Erythroblast (primary cell): ENCODE measurements around the gene TMEM62.
"Not testable (repeated sequence)": the region's sequence is repeated elsewhere in the genome, so short reads cannot be mapped to it uniquely, and the experiment has no call there.

Source experiments
- DNase-seq, 2 experiments: peaks; one replicate each; lab custom pipeline; 2025; lab: John Stamatoyannopoulos, UW
- GATA1 ChIP-seq: IDR thresholded peaks from 2 replicates; pipeline ENCODE4 v1.6.1; 2011; ENCODE audit warnings: low read depth, mild to moderate bottlenecking, control low read depth, low read length, moderate library complexity
- POLR2A ChIP-seq: IDR thresholded peaks from 2 replicates; pipeline ENCODE4 v1.6.1; 2011; ENCODE audit warnings: mild to moderate bottlenecking, low read length

Gene TMEM62

DNA sequence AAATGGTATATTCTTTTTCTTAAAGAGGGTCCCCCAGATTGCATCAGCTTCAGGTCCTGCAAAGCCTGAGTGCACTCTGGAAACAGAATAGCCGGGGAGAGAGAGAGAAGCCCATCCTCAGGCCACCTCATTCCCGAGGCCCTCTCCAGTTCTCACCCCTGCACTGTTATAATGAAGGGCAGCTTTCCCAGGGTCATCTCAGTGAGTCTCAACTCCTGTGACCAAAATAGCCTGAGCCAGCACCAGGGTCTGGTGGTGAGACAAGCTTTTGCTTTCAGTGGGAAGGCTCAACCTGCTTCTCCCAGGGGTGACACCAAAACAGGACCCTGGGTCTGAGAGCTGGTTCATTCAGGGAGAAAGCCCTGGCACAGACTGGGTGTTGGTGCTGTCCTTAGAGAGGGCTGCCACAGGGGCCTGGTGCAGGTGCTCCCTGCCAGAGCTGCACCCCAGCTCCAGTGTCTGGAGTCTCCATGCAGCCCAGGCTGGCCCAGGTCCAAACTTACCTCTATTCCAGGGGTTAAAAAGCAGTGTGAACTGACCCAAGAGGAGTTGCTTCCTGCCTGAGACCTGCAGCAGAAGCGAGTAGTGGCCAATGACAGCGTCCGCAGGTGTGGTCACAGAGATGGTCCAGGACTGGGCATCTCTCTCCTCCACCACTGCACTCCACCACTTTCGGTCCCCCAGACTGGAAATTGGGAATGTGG, 81.4 kb downstream of the TMEM62 start:
- DNase-seq: no peak
- TF ChIP-seq POLR2A (peak; percentile 5), GATA1 (no peak)

DNA sequence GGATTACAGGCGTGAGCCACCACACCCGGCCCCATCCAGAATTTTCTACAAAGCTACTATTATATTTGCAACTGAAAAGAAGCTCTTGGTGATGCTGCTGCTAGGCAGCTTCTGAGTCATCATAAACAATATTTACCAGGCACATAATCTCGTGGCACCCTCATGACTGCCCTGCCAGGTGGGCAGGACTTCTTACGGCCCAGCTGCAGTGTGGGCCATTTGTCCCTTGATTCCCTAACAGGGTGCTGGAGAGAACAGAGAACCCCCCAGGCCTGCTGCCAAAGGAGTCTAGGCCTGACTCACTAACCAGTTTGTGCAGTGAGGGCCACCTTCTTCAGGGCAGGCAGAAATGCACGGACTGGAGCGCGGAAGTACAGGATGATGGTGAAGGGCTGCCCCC, 82.6 kb downstream of the TMEM62 start:
- TF ChIP-seq POLR2A (no peak), GATA1 (no peak)

GRCh38 chr15:43218908-43219706, 85.7 kb downstream of the TMEM62 start:
- DNase-seq: peak; percentile 93 to 94
- TF ChIP-seq GATA1 (no peak), POLR2A (peak; percentile 45)

More for the DNA sequence above, 82.6 kb downstream of the TMEM62 start:
- DNase-seq: no peak

GRCh38 chr15:43219929-43220928, 86.8 kb downstream of the TMEM62 start:
- TF ChIP-seq POLR2A (peak; percentile 57), GATA1 (no peak)
- peak; percentile 66 to 86 for DNase-seq

DNA sequence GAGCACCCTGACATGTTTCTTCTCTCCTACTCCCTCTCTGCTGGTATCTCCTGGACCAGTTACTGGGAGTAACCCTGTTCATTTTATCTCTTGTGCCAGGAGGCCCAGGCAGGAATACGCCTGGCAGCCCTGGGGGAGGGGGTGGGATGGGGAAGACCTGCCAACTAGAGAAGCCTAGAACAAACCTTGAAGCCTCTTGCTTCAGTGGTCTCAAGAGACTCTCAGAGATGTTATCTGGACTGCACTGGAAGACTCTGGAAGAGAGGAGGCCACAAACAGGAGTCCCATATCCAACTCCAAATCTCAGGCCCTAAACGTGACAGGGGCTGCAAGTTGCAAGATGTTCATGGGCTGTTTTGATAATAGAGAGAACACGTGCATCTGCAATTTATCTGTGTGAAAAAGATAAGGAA, 87.6 kb downstream of the TMEM62 start, which contains the start of gene EPB42:
Gene EPB42 (minus strand): TSS at position 28 of the 413 bp plus-strand sequence. CDS start 193 bp downstream, outside the sequence.
- DNase-seq: peak; percentile 94 to 99
- TF ChIP-seq GATA1 (peak; percentile 90), POLR2A (peak; percentile 12)

GRCh38 chr15:43221422-43221821, 88.0 kb downstream of the TMEM62 start:
- peak; percentile 91 to 92 for DNase-seq
- no peak for TF ChIP-seq POLR2A
- TF ChIP-seq GATA1: no peak

DNA sequence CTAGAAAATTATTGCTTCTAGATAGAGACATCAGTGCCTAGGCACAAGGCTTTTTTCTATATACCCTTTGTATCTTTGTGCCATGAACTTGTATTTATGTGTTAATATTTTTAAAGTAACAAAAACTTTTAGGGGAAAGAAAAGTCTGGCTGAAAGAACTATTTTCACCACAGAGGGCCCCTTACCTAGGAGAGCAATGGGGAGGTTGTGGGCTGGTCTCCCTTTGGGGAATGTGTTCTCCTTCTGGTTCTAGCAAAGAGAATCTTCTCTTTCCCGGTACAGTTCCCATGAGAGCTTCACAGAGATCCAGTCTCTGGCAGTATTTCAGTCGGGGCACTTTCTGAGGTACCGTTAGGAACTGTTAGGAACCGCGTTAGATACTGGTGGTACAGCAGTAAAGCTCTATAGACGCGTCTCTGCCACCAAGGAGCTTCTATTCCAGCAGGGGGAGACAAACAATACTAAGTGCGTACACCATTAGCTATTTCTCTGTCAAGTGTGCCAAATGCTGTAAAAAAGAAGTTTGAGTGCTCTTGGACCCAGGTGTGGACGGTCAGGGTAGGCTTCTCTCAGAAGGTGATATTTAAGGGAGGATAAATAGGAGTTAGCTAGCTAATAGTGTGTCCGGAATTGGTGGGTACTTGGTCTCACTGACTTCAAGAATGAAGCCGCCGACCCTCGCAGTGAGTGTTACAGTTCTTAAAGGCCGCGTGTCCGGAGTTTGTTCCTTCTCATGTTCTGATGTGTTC, 92.0 kb downstream of the TMEM62 start:
- peak; percentile 85 to 87 for DNase-seq
- TF ChIP-seq GATA1 (no peak), POLR2A (no peak)

DNA sequence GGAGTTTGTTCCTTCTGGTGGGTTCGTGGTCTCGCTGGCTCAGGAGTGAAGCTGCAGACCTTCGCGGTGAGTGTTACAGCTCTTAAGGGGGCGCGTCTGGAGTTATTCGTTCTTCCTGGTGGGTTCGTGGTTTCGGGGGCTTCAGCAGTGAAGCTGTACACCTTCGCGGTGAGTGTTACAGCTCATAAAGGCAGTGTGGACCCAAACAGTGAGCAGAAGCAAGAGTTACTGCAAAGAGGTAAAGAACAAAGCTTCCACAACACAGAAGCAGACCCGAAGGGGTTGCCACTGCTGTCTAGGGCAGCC, 92.5 kb downstream of the TMEM62 start:
- not testable (repeated sequence) for DNase-seq

GRCh38 chr15:43226436-43227305, 93.3 kb downstream of the TMEM62 start:
- TF ChIP-seq POLR2A: no peak
- no peak for TF ChIP-seq GATA1
- DNase-seq: no peak

- no peak for TF ChIP-seq POLR2A
- no peak for TF ChIP-seq GATA1
- DNase-seq: no peak
Observed at GRCh38 chr15:43229977-43230376, 96.6 kb downstream of the TMEM62 start.

GRCh38 chr15:43230640-43231115, 97.3 kb downstream of the TMEM62 start:
- TF ChIP-seq GATA1: no peak
- TF ChIP-seq POLR2A: no peak
- DNase-seq: peak; percentile 61 to 62
